GM10847 (cell line): ENCODE data around the gene AURKAIP1.

ENCODE experiments used
- POLR2A ChIP-seq: IDR thresholded peaks from 2 replicates; pipeline ENCODE4 v1.6.1; 2011; ENCODE audit not compliant: insufficient read length; ENCODE audit errors: extremely low read depth

AURKAIP1 gene

DNA sequence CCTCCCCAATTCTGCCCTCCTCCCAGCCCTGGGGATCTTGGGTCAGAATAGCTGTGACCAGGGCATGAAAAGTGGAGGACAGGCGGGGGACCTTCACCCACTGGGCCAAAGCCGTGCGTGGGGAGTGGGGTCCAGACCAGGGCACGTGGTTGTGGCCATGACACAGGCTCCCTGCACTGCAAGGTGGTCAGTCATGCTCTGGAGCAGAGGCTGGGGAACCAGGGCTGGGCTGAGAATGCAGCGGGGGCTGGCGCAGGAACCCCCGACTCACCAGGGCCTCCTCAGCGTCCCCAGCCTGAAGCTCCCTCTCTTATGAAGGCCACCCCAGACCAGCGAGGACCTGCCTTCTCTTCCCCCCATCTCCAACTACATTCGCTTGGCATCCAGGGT, 28.5 kb downstream of the AURKAIP1 start:
- no peak for TF ChIP-seq POLR2A

DNA sequence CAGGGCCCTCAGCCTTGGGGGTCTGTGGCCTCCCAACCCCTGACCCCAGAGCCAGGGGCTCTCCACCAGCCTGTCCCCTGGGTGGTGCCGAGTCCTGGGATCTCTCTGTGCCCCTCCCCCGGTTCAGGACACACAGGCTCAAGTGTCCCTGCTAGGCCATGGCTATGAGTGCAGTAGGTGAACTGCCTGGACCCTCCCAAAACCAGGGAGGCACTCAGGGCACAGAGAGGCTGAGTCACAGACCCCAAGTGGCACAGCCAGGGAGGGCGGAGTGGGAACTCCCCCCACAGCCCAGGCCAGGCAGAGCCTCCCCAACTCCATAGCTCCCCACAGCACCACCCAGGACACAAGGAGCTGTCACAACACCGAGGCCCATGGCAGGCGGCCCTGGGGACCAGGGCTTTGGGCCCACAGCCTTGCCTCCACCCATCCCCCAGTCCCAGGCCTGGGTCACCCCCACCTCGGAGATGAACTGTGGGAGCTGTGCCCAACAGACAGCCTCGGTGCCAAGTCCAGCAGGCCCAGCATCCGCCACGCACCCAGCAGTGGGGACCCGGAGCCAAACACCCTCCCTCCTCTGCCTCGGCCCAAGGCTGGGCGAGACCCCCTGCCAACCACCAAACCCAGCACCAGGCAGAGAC, 29.0 kb downstream of the AURKAIP1 start:
- TF ChIP-seq POLR2A = no peak

DNA sequence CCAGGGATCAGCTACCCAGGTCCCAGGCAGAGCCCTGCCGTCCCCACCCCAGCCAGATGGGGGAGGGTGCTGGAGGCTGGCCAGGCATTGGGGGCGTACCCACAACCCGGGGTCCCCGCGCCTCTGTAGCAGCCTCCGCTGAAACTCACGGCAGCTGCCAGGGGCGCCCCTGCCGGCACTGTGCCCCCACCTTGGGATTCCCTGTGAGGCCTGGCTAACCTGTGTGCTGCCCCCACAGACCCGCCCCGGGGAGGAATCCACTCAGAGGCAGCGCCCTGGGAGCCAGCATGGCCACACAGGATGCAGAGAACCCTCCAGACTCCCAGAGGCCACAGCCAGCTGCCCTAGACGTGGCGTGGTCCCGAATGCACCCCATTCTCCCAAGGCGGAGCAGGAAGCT, 29.6 kb downstream of the AURKAIP1 start:
- no peak for TF ChIP-seq POLR2A

DNA sequence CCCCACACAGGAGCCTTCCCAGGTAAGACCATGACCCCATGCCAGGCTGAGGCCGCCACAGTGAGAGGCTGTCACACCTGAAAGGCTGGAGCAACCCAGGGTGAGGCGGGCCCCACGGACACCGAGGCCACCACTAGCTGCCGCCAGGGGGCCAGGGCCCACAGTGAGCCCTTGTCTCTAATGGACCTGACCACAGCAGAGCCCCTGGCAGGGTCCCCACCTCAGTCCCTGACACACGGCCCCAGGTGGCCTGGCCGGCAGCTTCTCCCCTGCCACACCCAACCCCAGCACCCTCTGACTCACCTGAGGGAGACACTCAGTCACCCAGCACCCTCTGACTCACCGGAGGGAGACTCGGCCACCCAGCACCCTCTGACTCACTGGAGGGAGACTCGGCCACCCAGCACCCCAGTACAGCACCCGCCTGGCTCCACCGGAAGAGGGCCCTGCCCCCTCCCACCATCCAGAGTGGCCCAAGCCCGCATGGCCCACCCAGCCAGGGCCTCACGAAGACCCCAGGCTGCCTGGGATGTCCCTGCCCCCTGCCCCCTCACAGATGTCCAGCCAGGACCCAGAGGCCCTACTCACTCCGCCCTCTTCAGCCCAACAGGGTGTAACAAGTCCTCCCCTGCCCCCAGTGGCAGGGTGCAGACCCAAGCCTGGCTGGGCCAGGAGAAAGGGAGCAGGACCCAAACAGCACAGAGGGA, 30.2 kb downstream of the AURKAIP1 start:
- no peak for TF ChIP-seq POLR2A

DNA sequence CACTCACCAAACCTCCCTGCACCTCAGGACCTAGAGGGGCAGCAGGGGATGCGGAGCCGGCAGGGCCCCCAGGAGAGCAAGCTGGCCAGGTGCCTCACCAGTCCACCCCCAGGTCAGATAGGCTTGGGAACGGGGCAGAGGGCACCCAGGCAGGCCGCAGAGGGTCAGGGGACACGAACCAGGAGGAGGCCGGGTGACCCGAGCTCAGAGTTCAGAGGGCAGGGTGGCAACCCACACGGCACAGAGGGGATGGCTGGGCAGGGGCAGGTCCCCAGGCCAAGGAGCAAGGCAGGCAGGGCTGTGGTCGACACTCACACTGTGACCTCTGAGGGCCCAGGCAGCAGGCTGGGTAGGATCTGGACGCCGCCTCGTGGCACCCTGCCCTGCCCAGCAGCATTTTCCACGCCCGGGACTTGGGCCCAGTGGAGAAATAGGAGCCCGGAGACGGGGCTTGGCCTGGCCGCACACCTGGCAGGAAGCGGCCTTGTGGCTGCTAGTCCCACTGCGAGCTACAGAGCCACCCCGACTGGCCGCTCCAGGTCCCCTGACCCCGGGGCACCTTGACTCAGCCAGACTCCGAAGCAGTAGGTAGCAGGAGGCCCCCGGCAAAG, 31.1 kb downstream of the AURKAIP1 start:
- TF ChIP-seq POLR2A = no peak

DNA sequence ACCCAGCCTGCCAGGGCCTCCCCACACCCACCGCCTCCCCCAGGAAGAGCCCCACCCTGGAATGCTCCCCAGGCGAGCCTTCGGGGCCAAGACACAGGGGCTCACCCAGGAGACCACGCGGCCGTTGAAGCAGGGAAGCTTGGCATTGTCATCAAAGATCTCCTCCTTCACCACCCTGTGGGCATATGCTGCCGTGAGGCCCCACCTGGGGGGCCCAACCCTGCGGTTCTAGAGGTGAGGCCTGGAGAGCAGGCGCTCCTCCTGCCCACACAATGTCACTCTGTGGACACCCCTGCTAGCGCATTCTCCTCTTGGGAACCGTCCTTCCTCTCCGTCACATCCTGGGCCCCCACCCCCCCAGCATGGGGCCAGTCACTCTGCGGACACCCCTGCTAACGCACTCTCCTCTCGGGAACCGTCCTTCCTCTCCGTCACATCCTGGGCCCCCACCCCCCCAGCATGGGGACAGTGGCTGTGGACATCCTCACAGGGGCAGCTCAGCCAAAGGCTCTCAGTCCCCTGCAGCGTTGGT, 32.4 kb downstream of the AURKAIP1 start:
- TF ChIP-seq POLR2A = no peak

DNA sequence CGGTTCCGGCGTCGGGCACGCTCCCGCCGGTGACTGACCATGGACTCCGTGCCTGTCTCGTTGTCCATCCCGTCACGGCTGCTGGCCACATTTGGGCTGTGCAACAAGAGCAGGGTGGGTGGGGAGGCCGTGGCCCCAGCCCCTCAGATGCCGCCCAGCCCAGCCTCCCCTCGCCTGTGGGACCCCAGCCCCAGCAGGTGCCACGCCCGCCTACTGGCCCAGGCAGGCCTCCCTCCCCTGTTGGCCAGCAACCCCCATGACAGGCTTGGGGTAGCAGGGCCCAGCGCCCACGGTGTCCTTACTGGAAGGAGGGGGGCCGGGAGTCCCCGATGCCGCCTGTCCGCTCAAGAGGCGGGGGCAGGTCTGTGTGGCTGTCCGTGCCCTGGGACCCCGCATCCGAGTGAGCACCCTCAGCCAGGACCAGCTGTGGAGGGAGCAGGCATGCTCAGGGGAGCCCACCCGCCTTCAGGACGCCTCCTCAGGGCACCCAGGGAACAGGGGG, 32.9 kb downstream of the AURKAIP1 start:
- TF ChIP-seq POLR2A = no peak

DNA sequence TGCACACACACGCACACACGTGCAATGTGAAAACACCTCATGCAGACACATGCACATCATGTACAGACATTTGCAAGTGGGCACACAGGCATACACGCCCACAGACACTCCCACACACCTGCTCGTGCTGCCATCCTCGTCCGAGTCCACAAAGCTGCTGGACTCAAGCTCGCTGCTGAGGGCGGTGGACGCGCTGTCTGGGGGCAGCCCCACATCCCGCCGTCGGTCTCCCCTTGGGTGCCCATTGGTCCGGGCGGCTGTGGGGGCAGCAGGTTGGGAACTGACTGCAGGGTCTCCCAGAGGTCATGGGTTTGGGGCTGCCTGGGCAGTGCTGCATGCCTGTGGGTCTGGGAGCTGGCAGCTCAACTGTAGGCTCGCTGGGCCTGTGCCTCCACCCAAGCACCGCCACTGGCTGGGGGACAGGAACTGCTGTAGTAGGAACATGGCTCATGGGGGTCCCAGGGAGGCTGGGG, 33.4 kb downstream of the AURKAIP1 start:
- no peak for TF ChIP-seq POLR2A

DNA sequence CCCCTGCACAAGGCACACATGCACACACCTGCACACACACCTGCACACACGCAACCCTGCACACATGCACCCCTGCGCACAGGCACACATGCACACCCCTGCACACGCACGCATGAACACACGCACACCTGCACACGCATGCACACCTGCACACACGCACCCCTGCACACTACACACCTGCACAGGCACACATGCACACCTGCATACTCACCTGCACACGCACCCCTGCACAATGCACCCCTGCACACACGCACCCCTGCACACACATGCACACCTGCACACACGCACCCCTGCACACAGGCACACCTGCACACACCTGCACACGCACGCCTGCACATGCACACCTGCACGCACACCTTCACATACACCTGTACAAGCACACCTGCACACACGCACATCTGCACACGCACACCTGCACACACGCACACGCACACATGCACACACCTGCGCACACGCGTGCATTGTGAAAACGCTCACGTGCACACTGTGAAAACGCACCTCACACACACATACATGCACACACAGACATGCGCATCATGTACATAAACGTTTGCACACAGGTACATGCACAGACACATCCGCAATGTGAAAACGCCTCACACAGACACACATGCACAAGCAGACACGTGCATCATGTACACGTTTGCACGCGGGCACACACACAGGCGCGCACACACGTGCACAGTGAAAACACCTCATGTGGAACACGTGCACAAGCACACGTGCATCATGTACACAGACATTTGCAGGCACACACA, 34.0 kb downstream of the AURKAIP1 start:
- no peak for TF ChIP-seq POLR2A

DNA sequence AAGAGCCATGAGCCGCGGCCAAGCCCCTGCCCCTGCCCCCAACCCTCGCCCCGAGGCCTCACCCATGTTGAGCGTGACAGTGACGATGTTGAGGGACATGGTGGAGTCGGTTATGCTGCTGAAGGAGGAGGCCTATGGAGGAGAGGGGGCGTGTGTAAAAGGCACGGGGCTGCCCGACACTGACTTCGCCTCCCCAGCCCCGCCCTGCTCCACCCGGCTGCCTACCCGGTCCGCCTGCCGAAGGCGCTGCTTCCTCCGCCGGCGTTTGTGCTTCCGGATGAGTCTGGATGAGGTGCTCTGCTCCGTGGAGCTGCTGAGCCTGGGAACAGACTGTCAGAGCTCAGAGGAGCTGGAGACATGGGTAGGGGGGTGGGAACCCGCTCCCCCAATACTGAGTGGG, 34.8 kb downstream of the AURKAIP1 start:
- no peak for TF ChIP-seq POLR2A

DNA sequence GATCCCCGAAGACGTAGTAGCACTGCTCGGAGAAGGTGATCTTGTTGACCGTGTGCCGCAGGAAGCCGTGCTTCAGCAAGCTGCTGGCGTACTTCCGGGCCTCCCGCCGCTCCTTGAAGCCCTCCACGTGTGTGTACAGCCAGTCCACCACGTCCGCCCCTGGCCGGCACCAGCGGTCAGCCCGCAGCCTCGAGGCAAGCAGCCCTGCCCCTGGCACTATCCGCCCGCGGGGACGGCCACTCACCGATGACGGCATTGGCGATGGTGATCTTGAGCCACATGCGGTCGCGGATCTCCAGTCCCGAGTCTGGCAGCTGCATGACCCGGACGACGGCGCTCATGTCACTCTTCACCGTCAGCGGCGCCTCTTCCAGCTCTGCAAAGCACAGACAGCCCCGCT, 36.7 kb downstream of the AURKAIP1 start:
- no peak for TF ChIP-seq POLR2A

DNA sequence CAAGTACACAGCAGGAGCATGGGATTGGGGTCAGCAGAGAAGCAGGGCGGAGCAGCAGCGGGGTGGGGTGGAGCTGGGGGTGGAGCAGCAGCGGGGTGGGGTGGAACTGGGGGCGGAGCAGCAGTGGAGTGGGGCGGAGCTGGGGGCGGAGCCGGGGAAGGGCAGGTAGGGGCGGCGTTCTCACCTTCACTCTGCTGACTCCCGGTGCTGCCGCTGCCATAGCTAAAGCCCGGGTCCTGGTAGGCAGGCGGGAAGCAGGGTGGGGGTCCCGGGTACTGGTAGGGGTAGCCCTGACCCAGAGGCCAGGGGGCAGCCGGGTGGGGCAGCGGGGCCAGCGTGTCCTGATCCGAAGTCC, 37.2 kb downstream of the AURKAIP1 start:
- TF ChIP-seq POLR2A = no peak

DNA sequence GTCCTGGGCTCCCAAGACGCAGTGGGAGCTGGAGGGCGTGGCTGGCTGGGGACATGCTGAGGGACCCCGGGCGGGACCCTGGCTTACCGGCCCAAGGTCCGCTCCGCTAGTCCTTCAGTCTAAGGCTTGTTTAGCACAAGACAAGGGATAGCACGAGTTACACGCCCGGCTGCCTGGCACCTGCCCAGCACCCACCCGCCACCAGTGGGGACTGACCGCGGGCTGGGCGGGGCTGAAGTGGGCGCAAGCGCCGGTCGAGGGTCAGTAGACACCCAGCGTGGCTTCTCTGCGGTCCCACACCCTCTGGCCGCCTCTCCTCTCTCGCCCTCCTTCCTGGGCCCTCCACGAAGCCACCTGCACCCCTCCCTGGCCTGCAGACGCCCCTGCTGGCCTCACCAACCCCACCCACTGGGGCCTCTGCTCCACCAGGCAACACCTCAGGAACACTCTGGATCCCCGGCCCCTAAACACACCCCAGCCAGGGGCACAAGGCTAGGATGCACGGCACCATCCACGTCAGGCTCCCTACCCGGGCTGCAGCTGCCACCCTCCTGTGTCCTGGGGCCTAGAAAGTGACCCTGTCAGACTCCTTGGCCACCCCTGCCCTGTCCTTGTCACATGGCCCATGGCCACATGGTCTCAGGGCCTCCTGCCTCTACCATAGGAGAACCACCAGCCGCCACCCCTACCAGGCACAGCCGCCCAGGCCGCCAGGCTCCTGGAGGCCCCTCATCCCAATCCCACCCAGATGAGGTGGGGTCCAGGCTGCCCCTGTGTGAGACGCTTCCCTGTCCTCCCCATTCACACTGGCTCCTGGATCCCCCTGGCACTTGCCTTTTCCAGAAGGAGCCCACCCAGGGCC, 37.8 kb downstream of the AURKAIP1 start:
- TF ChIP-seq POLR2A = no peak

DNA sequence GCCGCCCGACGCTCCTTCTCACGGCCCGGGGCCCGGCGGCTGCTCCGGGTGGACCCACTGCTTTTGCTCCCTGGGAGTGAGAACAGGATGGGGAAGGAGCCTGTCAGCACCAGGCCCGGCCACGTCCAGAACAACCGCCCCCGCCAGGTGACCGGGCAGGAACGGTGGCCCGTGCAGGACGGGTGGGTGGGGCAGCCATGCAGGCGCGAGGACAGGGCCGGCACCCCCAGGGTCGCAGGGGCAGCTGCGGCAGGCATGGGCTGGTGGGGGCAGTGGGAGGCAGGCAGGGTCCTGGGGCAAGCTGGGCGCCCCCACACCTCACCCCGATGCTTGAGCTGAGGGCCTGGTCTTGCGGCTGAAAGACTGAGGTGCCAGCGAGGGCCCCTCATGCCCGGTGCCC, 38.6 kb downstream of the AURKAIP1 start:
- TF ChIP-seq POLR2A = no peak
